Fibroblast of villous mesenchyme (primary cell): ENCODE results near the gene DYNLL1. TPM values are rescaled to one million over a fixed set of nuclear protein-coding genes. Genes with fewer than 3 reads are reported as not detected.

Experiments
- DNase-seq: peaks from one replicate; pipeline ENCODE4 v3.0.0-alpha.2; 2010; ENCODE audit warnings: low read depth
- H3K4me3 ChIP-seq: 2 replicates; pipeline ENCODE4 v1.5.1; 2011; ENCODE audit warnings: low read depth, mild to moderate bottlenecking, low read length
- CTCF ChIP-seq: IDR thresholded peaks from 2 replicates; pipeline ENCODE4 v1.5.1; 2012; ENCODE audit warnings: low read depth, mild to moderate bottlenecking, low read length; ENCODE audit not compliant: insufficient read depth
- total RNA-seq: library from RNA; depleted of rRNA; stranded (reverse); fragments of >200 nt; gene quantifications from 2 replicates; pipeline ENCODE4 v1.2.3, GENCODE V29; 2012

DYNLL1 gene
- total RNA-seq, 1 donor = 280 TPM

- TF ChIP-seq CTCF = peak; percentile 9
- peak; percentile 61 for DNase-seq
- peak overlapping the region; percentile 99 for H3K4me3 ChIP-seq
These were observed 764 bp downstream of the DYNLL1 start for GRCh38 chr12:120496413-120497340.

GRCh38 chr12:120497524-120498150, 1.7 kb downstream of the DYNLL1 start:
- no peak for TF ChIP-seq CTCF
- DNase-seq = peak; percentile 19
- peak overlapping the region; percentile 99 for H3K4me3 ChIP-seq

GRCh38 chr12:120498870-120499515, 3.1 kb downstream of the DYNLL1 start:
- H3K4me3 ChIP-seq = no peak overlapping the region
- no peak for TF ChIP-seq CTCF
- no peak for DNase-seq

- no peak for TF ChIP-seq CTCF
- no peak overlapping the region for H3K4me3 ChIP-seq
- DNase-seq = peak; percentile 4
These were observed 4.7 kb downstream of the DYNLL1 start for GRCh38 chr12:120500581-120500980.

GRCh38 chr12:120504587-120504986, 8.7 kb downstream of the DYNLL1 start:
- no peak for DNase-seq
- H3K4me3 ChIP-seq = no peak overlapping the region
- TF ChIP-seq CTCF = no peak

GRCh38 chr12:120508537-120508936, 12.6 kb downstream of the DYNLL1 start:
- no peak for DNase-seq
- H3K4me3 ChIP-seq = no peak overlapping the region
- TF ChIP-seq CTCF = no peak
